Nephron (organoid): Measurements from ENCODE around the gene JSRP1.
A peak's percentile ranks its signal among the peaks of the same experiment; 100 is the strongest.

ENCODE experiments used
- H3K27ac Mint-ChIP-seq, 3 experiments: 2 replicates each; pipeline ENCODE4 v1.8.0; 2020; ENCODE audit warnings: mixed read lengths in 3 of 3, mild to moderate bottlenecking in 2 of 3, moderate library complexity in 1 of 3
- H3K27me3 Mint-ChIP-seq: 2 replicates; pipeline ENCODE4 v1.8.0; 2021; ENCODE audit warnings: low read depth, mild to moderate bottlenecking, moderate library complexity, mixed read lengths
- H3K36me3 Mint-ChIP-seq: 2 replicates; pipeline ENCODE4 v1.8.0; 2020; ENCODE audit warnings: low read depth, mixed read lengths
- H3K4me1 Mint-ChIP-seq: 2 replicates; pipeline ENCODE4 v1.8.0; 2020; ENCODE audit warnings: mixed read lengths
- H3K4me3 Mint-ChIP-seq, 3 experiments: 2 replicates each; pipeline ENCODE4 v1.8.0; 2020; ENCODE audit warnings: mild to moderate bottlenecking in 3 of 3, mixed read lengths in 3 of 3, moderate library complexity in 2 of 3
- H3K9me3 Mint-ChIP-seq: 2 replicates; pipeline ENCODE4 v1.8.0; 2020; ENCODE audit warnings: mixed read lengths
- CTCF ChIP-seq, 3 experiments: fragments of 200-600 bp; sonication (generic); IDR thresholded peaks; one replicate each; pipeline ENCODE4 v1.5.0; 2021; ENCODE audit warnings: antibody characterized with exemption in 3 of 3; ENCODE audit not compliant: unreplicated experiment in 3 of 3

The JSRP1 gene

DNA sequence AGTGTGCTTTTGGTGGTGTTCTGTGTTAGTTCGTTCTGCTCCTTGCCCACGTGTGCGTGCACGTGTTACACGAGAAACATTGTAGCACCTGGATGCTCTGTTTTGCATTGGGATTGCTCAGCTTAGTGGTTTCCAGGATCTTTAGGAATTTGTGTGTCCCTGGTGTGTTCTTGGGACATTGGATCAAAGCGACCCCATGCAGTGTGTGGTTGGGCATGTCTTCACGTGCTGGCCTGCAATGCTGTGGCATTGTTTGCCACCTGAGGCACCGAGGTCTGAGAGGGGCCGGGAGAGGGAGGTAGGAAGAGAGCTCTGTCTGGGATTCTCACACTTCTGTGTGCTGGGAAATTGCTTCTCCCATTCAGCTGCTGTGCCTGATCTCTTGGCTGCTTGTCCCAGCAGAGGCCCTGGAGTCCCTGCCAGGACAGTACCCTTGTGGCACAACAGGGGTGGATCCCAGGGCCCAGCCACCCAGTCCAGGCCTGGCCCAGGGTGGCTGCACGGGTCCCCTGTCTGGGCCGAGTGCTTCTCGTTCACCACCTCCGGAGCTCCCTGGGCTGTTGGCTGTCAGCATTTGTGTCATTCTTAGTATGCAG lies 31.4 kb downstream of the JSRP1 start:
- Mint-ChIP-seq H3K4me1 (no peaks in the 10 kb centered on the region), H3K4me3 (no peak overlapping the region), H3K27ac (peak overlapping the region in 1 of 3 experiments; percentile 18), H3K9me3 (no peaks in the 10 kb centered on the region), H3K27me3 (no peaks in the 10 kb centered on the region), H3K36me3 (peaks cover 27% of the 10 kb centered on the region)
- TF ChIP-seq CTCF (IDR thresholded peaks at IDR 0.05; ENCODE audit: unreplicated experiment in 3 of 3), result no peak

GRCh38 chr19:2223959-2224358 lies 32.3 kb downstream of the JSRP1 start:
- no peak overlapping the region for H3K27ac Mint-ChIP-seq
- H3K27me3 Mint-ChIP-seq, result no peaks in the 10 kb centered on the region
- H3K4me1 Mint-ChIP-seq, result no peaks in the 10 kb centered on the region
- H3K36me3 Mint-ChIP-seq, result peaks cover 31% of the 10 kb centered on the region
- no peaks in the 10 kb centered on the region for H3K9me3 Mint-ChIP-seq
- no peak for TF ChIP-seq CTCF (IDR thresholded peaks at IDR 0.05; ENCODE audit: unreplicated experiment in 3 of 3)
- no peak overlapping the region for H3K4me3 Mint-ChIP-seq

GRCh38 chr19:2223391-2223790 lies 32.8 kb downstream of the JSRP1 start:
- H3K4me3 Mint-ChIP-seq, result no peak overlapping the region
- H3K9me3 Mint-ChIP-seq, result no peaks in the 10 kb centered on the region
- TF ChIP-seq CTCF (IDR thresholded peaks at IDR 0.05; ENCODE audit: unreplicated experiment in 3 of 3), result no peak
- H3K27ac Mint-ChIP-seq, result no peak overlapping the region
- H3K36me3 Mint-ChIP-seq, result peaks cover 28% of the 10 kb centered on the region
- H3K4me1 Mint-ChIP-seq, result no peaks in the 10 kb centered on the region
- H3K27me3 Mint-ChIP-seq, result no peaks in the 10 kb centered on the region

DNA sequence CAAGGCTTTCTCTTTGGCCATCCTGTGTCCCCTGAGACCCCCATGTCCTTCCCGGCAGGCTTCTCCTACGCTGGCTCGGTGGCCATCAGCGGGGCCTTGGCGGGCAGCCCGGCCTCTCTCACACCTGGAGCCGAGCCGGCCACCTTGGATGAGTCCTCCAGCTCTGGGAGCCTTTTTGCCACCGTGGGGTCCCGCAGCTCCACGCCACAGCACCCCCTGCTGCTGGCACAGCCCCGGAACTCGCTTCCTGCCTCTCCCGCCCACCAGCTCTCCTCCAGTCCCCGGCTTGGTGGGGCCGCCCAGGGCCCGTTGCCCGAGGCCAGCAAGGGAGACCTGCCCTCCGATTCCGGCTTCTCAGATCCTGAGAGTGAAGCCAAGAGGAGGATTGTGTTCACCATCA lies 34.3 kb downstream of the JSRP1 start:
- Mint-ChIP-seq H3K36me3 (peaks cover 30% of the 10 kb centered on the region), H3K4me1 (no peaks in the 10 kb centered on the region), H3K27ac (no peak overlapping the region), H3K4me3 (no peak overlapping the region), H3K27me3 (no peaks in the 10 kb centered on the region), H3K9me3 (no peaks in the 10 kb centered on the region)
- TF ChIP-seq CTCF (IDR thresholded peaks at IDR 0.05; ENCODE audit: unreplicated experiment in 3 of 3), result peak in 1 of 3 experiments; percentile 18

DNA sequence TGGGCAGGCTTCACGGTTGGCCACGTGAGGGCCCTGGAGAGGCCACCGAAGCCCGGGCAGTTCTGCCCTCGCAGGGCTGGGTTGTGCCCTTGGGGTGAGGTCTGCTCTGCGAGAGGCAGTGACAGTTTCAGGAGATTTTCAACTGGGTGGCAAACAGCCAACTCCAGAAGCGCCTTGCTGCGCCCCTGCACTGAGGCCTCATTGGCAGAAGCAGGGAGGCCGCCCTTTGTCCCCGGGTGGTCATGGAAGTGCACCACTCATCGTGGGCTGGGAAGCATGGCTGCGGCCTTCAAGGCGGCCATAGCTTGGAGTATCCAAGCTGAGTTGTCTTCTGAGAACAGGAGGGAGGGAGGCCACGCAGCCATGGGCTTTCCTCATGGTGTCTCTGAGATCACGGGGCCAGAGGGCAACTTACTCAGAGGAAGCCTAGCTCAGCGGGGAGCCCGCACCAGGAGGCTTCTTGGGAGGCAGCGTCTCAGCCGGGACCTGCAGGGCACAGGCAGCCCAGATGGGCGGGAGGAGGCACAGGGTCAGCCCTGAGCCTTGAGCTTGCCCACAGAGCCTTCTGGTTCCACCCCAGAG lies 34.9 kb downstream of the JSRP1 start:
- Mint-ChIP-seq H3K9me3 (no peaks in the 10 kb centered on the region), H3K4me3 (no peak overlapping the region), H3K4me1 (no peaks in the 10 kb centered on the region), H3K27ac (no peak overlapping the region), H3K27me3 (no peaks in the 10 kb centered on the region), H3K36me3 (peaks cover 31% of the 10 kb centered on the region)
- no peak for TF ChIP-seq CTCF (IDR thresholded peaks at IDR 0.05; ENCODE audit: unreplicated experiment in 3 of 3)

- Mint-ChIP-seq H3K9me3 (no peaks in the 10 kb centered on the region), H3K27ac (no peak overlapping the region), H3K36me3 (peaks cover 39% of the 10 kb centered on the region), H3K27me3 (no peaks in the 10 kb centered on the region), H3K4me3 (no peak overlapping the region), H3K4me1 (peaks cover 2% of the 10 kb centered on the region)
- TF ChIP-seq CTCF (IDR thresholded peaks at IDR 0.05; ENCODE audit: unreplicated experiment in 3 of 3), result no peak
Measured at GRCh38 chr19:2219726-2220125, 36.5 kb downstream of the JSRP1 start.
